Measurements from ENCODE around the gene DNAH17.

DNAH17 gene

DNA sequence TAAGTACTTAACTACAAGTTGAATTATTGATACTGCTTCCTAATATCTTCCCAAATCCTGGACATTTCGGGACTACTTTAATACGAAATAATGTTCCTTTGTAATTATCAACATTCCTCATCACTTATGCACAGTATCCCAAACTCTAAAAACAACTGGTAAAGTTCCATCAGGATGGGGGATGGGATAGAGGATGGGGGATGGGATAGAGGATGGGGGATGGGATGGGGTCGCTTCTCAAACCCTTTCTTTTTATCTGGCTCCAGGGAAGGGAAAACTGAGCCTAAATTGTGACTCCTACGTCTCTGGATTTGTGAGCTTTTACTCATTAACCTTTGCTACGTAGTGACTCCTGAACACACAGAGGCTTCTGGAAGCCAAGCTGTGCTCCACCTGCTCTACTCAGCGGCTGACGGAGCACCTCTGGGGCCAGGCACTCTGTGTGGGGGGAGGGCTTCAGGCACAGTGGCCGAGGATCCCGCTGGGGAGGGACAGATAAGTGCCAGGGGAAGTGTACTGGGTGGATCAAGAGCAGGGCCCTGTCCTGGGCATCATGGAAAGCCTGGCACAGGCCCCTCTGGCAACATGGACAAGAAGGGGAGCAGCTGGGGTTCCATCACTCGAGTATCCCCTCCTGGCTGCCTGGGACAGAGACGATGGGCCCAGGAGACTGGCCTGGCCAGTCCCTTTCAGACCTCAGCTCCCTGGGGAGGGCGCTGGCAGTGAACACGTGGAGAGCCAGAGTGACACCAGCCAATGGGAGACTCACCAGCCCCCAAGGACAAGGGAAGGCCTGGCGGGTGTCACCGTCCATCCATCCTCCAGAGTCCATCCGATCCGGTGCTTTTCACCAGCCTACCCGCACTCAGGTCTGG, 142.5 kb downstream of the DNAH17 start:
- no peak overlapping the region for H3K27ac ChIP-seq
- ChIA-PET CTCF (interaction anchor here (0.6 to 1.1 kb wide), 3 partner anchors 10 to 13 kb away, joined by 3 to 4 read pairs (median 3); no protein-coding TSS in a partner anchor), POLR2A (ENCODE audit: low non-redundant PET) (no interaction called here)
- TF ChIP-seq, protein P1, sequence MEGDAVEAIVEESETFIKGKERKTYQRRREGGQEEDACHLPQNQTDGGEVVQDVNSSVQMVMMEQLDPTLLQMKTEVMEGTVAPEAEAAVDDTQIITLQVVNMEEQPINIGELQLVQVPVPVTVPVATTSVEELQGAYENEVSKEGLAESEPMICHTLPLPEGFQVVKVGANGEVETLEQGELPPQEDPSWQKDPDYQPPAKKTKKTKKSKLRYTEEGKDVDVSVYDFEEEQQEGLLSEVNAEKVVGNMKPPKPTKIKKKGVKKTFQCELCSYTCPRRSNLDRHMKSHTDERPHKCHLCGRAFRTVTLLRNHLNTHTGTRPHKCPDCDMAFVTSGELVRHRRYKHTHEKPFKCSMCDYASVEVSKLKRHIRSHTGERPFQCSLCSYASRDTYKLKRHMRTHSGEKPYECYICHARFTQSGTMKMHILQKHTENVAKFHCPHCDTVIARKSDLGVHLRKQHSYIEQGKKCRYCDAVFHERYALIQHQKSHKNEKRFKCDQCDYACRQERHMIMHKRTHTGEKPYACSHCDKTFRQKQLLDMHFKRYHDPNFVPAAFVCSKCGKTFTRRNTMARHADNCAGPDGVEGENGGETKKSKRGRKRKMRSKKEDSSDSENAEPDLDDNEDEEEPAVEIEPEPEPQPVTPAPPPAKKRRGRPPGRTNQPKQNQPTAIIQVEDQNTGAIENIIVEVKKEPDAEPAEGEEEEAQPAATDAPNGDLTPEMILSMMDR (conservative IDR thresholded peaks at IDR 0.05; ENCODE audit: low read depth), result no peak
- no peak for DNase-seq (ENCODE audit: low spot score)

DNA sequence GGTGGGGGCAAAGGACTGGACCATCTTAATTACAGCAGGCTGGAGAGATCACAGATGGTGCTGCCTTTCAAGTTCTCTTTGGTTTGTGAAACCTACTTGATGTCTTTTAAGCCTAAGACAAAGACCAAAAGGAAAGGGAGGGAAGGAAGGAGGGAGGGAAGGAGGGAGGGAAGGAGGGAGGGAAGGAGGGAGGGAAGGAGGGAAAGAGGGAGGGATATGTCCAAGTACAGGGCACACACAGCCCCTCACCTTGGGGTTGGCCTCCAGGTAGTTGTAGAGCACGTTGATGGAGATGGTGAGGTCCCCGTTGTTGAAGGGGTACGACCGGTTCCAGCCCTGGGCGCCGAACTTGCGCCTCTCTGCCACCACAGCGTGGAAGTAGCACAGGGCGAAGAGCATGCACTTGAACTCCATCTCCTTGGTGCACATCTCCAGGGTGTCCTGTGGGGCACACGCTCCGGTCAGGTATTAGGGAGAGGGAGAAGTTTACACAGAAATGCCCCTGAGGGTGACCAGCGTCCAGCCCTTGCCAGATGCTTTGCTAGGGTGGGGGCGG, 143.3 kb downstream of the DNAH17 start:
- H3K27ac ChIP-seq, result no peak overlapping the region
- ChIA-PET POLR2A (ENCODE audit: low non-redundant PET) (no interaction called here), CTCF (interaction anchor here (0.6 to 1.1 kb wide), 2 partner anchors 12 to 14 kb away, joined by 3 to 4 read pairs; no protein-coding TSS in a partner anchor)
- TF ChIP-seq, protein P1 (conservative IDR thresholded peaks at IDR 0.05; ENCODE audit: low read depth), result no peak
- no peak for DNase-seq (ENCODE audit: low spot score)

DNA sequence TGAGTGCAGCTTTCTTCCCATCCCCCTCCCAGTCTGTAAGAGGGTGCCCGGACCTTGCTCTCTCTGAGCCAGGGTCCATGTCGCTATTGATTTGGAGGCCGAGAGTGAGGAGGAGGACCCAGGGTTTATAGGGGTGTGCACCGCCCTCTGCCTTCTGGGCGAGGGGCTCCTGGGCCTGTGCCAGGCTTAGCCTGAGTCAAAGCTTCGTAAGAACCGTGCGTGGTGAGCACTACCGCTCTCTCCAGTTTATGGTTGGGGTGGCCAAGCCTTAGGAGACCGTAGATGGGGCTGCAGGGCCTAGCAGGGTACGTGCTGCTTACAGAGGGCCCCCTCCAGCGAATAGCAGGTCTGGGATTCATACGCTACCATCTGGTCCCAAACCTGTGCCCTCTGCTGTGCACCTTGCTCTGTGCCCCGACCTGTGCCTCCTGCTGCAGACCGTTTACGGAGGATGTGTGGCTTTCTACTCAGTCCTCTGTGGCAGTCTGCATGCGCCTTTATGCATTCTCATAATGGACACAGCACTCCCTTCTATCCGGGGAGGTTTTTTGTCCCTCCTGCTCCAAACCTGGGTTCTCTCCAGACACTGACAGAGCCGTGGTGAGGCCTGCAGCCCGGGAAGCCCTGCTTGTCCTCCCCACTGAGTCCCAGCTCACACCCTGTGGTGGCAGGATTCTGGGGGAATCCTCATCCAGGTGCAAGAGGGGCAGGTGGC, 144.0 kb downstream of the DNAH17 start:
- TF ChIP-seq, protein P1 (conservative IDR thresholded peaks at IDR 0.05; ENCODE audit: low read depth), result no peak
- ChIA-PET POLR2A (ENCODE audit: low non-redundant PET) (no interaction called here), CTCF (interaction anchor here (0.6 kb wide), 1 partner anchor 167 kb away, joined by 5 read pairs; no protein-coding TSS in a partner anchor)
- H3K27ac ChIP-seq, result no peak overlapping the region
- no peak for DNase-seq (ENCODE audit: low spot score)

DNA sequence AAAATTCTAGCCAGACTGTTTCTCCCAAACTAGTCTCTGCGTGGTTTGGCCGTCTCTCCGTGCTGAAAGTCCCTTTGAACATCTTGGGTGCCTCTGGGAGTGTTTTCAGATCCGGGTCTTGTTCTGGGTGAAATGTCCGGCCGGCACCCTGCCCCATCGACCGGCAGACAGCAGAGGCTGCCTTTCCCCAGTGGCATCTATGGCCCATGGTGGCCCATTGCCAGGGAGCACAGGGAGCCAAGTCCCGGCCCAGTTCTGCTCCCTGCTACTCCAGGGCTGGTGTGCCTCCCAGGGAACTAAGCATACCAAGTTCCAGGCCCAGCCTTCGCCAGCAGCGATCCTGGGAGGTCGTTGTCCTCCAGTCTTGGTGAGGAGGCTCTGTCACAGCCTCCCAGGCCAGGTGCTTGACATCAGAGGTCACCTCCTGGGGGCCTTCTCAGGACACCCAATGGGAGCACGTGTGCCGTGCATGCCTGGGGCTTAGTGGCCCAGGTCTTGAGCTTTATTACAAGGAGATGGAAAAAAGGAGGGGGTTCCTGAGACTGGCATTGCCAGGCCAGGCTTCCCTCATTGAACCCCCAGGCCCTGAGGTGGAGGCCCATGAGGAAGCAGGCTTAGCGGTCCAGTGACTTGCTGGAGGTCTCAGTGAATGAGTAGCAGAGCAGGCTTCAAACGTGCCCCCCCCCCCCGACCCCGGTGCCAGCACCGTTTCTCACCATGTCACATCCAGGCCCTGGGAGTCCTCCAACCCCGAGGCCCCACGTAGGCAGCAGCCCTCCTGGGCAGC, 144.8 kb downstream of the DNAH17 start:
- DNase-seq (ENCODE audit: low spot score), result no peak
- POLR2A ChIA-PET (ENCODE audit: low non-redundant PET), result no interaction called here
- TF ChIP-seq, protein P1 (conservative IDR thresholded peaks at IDR 0.05; ENCODE audit: low read depth), result no peak
- CTCF ChIA-PET, result interaction anchor here (0.6 to 2.4 kb wide), 2 partner anchors 10 to 168 kb away, joined by 5 to 6 read pairs; no protein-coding TSS in a partner anchor
- H3K27ac ChIP-seq, result no peak overlapping the region

DNA sequence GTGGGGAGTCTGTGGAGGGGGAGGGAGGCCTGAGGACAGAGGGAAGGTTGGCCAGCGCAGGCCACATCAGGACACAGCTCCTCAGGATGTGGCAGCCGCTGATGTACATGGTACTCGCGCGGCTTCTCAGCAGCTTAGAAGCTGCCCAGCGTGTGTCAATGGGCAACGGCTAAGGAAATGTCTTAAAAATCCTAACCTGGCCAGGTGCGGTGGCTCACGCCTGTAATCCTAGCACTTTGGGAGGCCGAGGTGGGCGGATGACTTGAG, 145.6 kb downstream of the DNAH17 start:
- ChIA-PET CTCF (interaction anchor here (2.4 kb wide), 1 partner anchor 10 kb away, joined by 6 read pairs; no protein-coding TSS in a partner anchor), POLR2A (ENCODE audit: low non-redundant PET) (no interaction called here)
- H3K27ac ChIP-seq, result no peak overlapping the region
- TF ChIP-seq, protein P1 (conservative IDR thresholded peaks at IDR 0.05; ENCODE audit: low read depth), result no peak
- no peak for DNase-seq (ENCODE audit: low spot score)
